ENCODE measurements around the gene SPEM3. TPM values are rescaled to one million over a fixed set of nuclear protein-coding genes. Genes with fewer than 3 reads are reported as not detected.

The SPEM3 gene
- total and polyA plus RNA-seq, 2 donors (not counting 3 experiments of a cell fraction or from before 2014, with no cell fraction given) = not detected

DNA sequence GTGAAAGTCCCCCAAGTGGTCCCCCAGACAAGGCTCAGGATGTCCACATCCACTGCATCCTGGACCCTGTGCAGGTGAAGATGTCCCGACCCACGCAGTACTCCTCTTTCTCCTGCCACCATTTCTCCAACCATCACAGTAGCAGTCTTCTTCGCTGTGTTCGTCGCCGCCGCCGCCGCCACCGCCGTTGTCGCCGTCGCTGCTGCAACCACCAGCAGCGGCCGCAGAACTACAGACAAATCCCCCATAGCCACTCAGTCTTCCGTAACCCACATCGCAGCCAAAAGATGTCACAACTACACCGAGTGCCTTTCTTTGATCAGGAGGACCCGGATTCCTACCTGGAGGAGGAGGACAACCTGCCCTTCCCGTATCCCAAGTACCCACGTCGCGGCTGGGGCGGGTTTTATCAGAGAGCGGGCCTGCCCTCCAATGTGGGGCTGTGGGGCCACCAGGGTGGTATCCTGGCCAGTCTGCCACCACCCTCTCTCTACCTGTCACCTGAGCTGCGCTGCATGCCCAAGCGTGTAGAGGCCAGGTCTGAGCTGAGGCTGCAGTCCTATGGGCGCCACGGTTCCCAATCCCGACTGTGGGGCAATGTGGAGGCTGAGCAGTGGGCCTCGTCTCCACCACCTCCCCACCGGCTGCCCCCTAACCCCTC, 2.3 kb upstream of the SPEM3 start:
- Histone ChIP-seq H3K4me2 (ENCODE audit: insufficient read depth, low read length) (no peak overlapping the region), H2AFZ (ENCODE audit: low read depth, low read length) (no peak overlapping the region), H3K9ac (replicated peaks; ENCODE audit: extremely low read depth, insufficient read depth, low read length) (no peak overlapping the region), H3K36me3 (ENCODE audit: control insufficient read depth in 2 of 2, extremely low read depth in 1 of 2, insufficient read depth in 2 of 2, low read length in 2 of 2) (no peaks in the 10 kb centered on the region), H3K79me2 (ENCODE audit: control insufficient read depth, insufficient read depth, low read length) (no peaks in the 10 kb centered on the region), H3K9me1 (replicated peaks; ENCODE audit: control insufficient read depth, extremely low read depth, insufficient read depth, low read length) (no peaks in the 10 kb centered on the region), H4K20me1 (replicated peaks; ENCODE audit: control insufficient read depth, extremely low read depth, insufficient read depth, low read length) (no peaks in the 10 kb centered on the region), H3K27ac (ENCODE audit: insufficient read depth, low read depth, low read length) (no peak overlapping the region), H3K27me3 (ENCODE audit: control insufficient read depth in 2 of 2, insufficient read depth in 2 of 2, low read length in 2 of 2) (no peaks in the 10 kb centered on the region), H3K4me1 (ENCODE audit: control insufficient read depth, extremely low read depth, insufficient read depth, low read length) (no peaks in the 10 kb centered on the region), H3K4me3 (replicated peaks in 1 of 3; ENCODE audit: insufficient read depth in 1 of 3, low read depth in 1 of 3, low read length in 3 of 3) (no peak overlapping the region), H3K9me3 (replicated peaks; ENCODE audit: control insufficient read depth, insufficient read depth, low read length) (no peaks in the 10 kb centered on the region)
- DNase-seq (ENCODE audit: low read depth, low spot score) (no peak), FAIRE-seq (no peak)
- ChIA-PET CTCF (interaction anchor here (0.7 to 2.2 kb wide), 2 partner anchors 70 to 71 kb away, joined by 3 to 5 read pairs; no protein-coding TSS in a partner anchor), POLR2A (interaction anchor here (0.9 kb wide), 1 partner anchor 22 kb away, joined by 3 read pairs; the partner anchor contains the start of gene TMEM256)
- intact Hi-C loops (cut with micrococcal nuclease) (no loop called here), dilution Hi-C loops (cut with MboI; ENCODE audit: extremely low pct_ligation_motif_present, low sequenced_read_pairs) (no loop called here)
- TF ChIP-seq POLR2AphosphoS5 (IDR thresholded peaks at IDR 0.05; ENCODE audit: insufficient read depth, low read depth, low read length) (no peak), JUN (IDR thresholded peaks at IDR 0.05; ENCODE audit: borderline replicate concordance, insufficient read depth, insufficient read length, low read depth) (no peak)
- BruUV-seq (replicated peaks) = no TSS peak

DNA sequence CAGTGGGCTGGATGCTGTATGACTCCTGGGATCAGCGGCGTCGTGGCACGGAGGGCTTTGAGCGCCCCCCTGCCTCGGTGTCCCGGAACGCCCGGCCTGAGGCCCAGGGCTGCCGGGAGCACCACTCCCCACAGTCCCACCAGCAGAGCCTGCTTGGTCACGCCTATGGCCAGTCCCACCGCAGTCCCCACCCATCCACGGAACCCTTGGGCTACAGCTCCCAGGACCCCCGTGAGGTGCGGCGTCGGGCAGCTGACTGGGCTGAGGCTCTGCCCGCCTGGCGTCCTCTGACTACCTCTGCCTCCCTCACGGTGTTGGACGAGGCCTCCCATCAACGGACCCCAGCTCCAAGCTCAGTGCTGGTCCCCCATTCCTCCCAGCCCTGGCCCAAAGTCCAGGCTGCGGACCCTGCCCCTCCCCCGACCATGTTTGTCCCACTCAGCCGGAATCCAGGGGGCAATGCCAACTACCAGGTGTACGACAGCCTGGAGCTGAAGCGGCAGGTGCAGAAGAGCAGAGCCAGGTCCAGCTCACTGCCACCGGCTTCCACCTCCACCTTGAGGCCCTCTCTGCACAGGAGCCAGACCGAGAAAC, 1.7 kb upstream of the SPEM3 start:
- CTCF ChIA-PET = interaction anchor here (0.7 to 0.8 kb wide), 2 partner anchors 37 to 71 kb away, joined by 3 read pairs; no protein-coding TSS in a partner anchor
- FAIRE-seq (no peak), DNase-seq (ENCODE audit: low read depth, low spot score) (no peak)
- dilution Hi-C loops (cut with MboI; ENCODE audit: extremely low pct_ligation_motif_present, low sequenced_read_pairs) = no loop called here
- no peak for TF ChIP-seq JUN (IDR thresholded peaks at IDR 0.05; ENCODE audit: borderline replicate concordance, insufficient read depth, insufficient read length, low read depth)
- TF ChIP-seq GATA2 (IDR thresholded peaks at IDR 0.05; ENCODE audit: insufficient read depth, insufficient read length, low read depth, low read length) = no peak
- no peak for TF ChIP-seq FOS (IDR thresholded peaks at IDR 0.05; ENCODE audit: borderline replicate concordance, insufficient read depth, low read length)
- no peak for TF ChIP-seq POLR2AphosphoS5 (IDR thresholded peaks at IDR 0.05; ENCODE audit: insufficient read depth, low read depth, low read length)
- no peak for TF ChIP-seq POLR2A (IDR thresholded peaks at IDR 0.05; ENCODE audit: low read depth, low read length)
- Histone ChIP-seq H4K20me1 (replicated peaks; ENCODE audit: control insufficient read depth, extremely low read depth, insufficient read depth, low read length) (no peaks in the 10 kb centered on the region), H3K27me3 (ENCODE audit: control insufficient read depth in 2 of 2, insufficient read depth in 2 of 2, low read length in 2 of 2) (no peaks in the 10 kb centered on the region), H3K27ac (ENCODE audit: insufficient read depth, low read depth, low read length) (no peak overlapping the region), H2AFZ (ENCODE audit: low read depth, low read length) (no peak overlapping the region), H3K4me2 (ENCODE audit: insufficient read depth, low read length) (no peak overlapping the region), H3K4me3 (replicated peaks in 1 of 3; ENCODE audit: insufficient read depth in 1 of 3, low read depth in 1 of 3, low read length in 3 of 3) (no peak overlapping the region), H3K9ac (replicated peaks; ENCODE audit: extremely low read depth, insufficient read depth, low read length) (no peak overlapping the region), H3K4me1 (ENCODE audit: control insufficient read depth, extremely low read depth, insufficient read depth, low read length) (no peaks in the 10 kb centered on the region), H3K9me3 (replicated peaks; ENCODE audit: control insufficient read depth, insufficient read depth, low read length) (no peaks in the 10 kb centered on the region), H3K9me1 (replicated peaks; ENCODE audit: control insufficient read depth, extremely low read depth, insufficient read depth, low read length) (no peaks in the 10 kb centered on the region), H3K36me3 (ENCODE audit: control insufficient read depth in 2 of 2, extremely low read depth in 1 of 2, insufficient read depth in 2 of 2, low read length in 2 of 2) (no peaks in the 10 kb centered on the region), H3K79me2 (ENCODE audit: control insufficient read depth, insufficient read depth, low read length) (no peaks in the 10 kb centered on the region)
- POLR2A ChIA-PET = interaction anchor here (0.9 kb wide), 1 partner anchor 23 kb away, joined by 3 read pairs; the partner anchor contains the start of gene TMEM256
- intact Hi-C loops (cut with micrococcal nuclease) = no loop called here
- no TSS peak for BruUV-seq (replicated peaks)

Data from endothelial cell of umbilical vein (primary cell).